ENCODE measurements around the gene TMEM18.

GRCh38 chr2:719191-719590 is 42.0 kb upstream of the TMEM18 start:
- TF ChIP-seq CTCF (IDR thresholded peaks at IDR 0.05) (no peak), POLR2AphosphoS5 (IDR thresholded peaks at IDR 0.05) (no peak), POLR2A (IDR thresholded peaks at IDR 0.05) (no peak), EP300 (IDR thresholded peaks at IDR 0.05; ENCODE audit: low read depth) (no peak)

Data from transverse colon (tissue), 4 donors.